WI38 (cell line): ENCODE results near the gene IPO13.
A peak's percentile ranks its signal among the peaks of the same experiment; 100 is the strongest.

ENCODE experiments used
- H3K4me3 ChIP-seq: 2 replicates; pipeline ENCODE4 v1.5.1; 2011; ENCODE audit warnings: low read depth, mild to moderate bottlenecking, control low read depth, low read length
- CTCF ChIP-seq: IDR thresholded peaks from 2 replicates; pipeline ENCODE4 v1.5.1; 2012; ENCODE audit warnings: low read depth, mild to moderate bottlenecking, control low read depth, low read length

IPO13 gene

GRCh38 chr1:43985984-43986595 is 39.3 kb downstream of the IPO13 start:
- no peak overlapping the region for H3K4me3 ChIP-seq
- no peak for TF ChIP-seq CTCF

- TF ChIP-seq CTCF = no peak
- no peak overlapping the region for H3K4me3 ChIP-seq
Observed at GRCh38 chr1:43986712-43987111, 40.0 kb downstream of the IPO13 start.

- no peak overlapping the region for H3K4me3 ChIP-seq
- TF ChIP-seq CTCF = no peak
Observed at GRCh38 chr1:43987159-43987902, 40.6 kb downstream of the IPO13 start.

GRCh38 chr1:43990271-43991199 is 43.8 kb downstream of the IPO13 start:
- TF ChIP-seq CTCF = no peak
- H3K4me3 ChIP-seq = peak overlapping the region; percentile 60

- H3K4me3 ChIP-seq = peak overlapping the region; percentile 60
- no peak for TF ChIP-seq CTCF
Observed at GRCh38 chr1:43991200-43991475, 44.4 kb downstream of the IPO13 start.

- TF ChIP-seq CTCF = no peak
- peak within 1 kb of the TSS; percentile 60 for H3K4me3 ChIP-seq
Observed at GRCh38 chr1:43991476-43992231, 44.9 kb downstream of the IPO13 start, which contains the start of gene CCDC24. Gene CCDC24 (plus strand): TSS chr1:43991599. CDS start chr1:43991879, 280 bp downstream.
